HCT116 (cell line): Measurements from ENCODE around the gene SLC22A4. TPM values are rescaled to one million over a fixed set of nuclear protein-coding genes. Genes with fewer than 3 reads are reported as not detected.
A peak's percentile ranks its signal among the peaks of the same experiment; 100 is the strongest.

Experiments used
- ATAC-seq: fragments of 200-7000 bp; cut with Tn5 transposase; 2 replicates; pipeline ENCODE4 v1.9.1; 2020; ENCODE audit warnings: mild to moderate bottlenecking, moderate library complexity
- BruUV-seq: library from RNA; stranded (reverse); fragments of 400-500 nt; replicated peaks from 2 replicates; lab custom pipeline; 2021; lab: Mats Ljungman, UMichigan
- CTCF ChIA-PET: fragments of 300-600 bp; sonication (Branson Sonifier 250); formaldehyde crosslinking; loops from one replicate; lab custom pipeline; 2021; ENCODE audit warnings: antibody characterized with exemption; lab: Charles Lee
- POLR2A ChIA-PET: fragments of 300-600, 350-600 bp; sonication (Branson Sonifier 250); formaldehyde crosslinking; loops from one replicate; lab custom pipeline; 2021; ENCODE audit warnings: antibody characterized with exemption; lab: Charles Lee
- RAD21 ChIA-PET, 2 experiments: fragments of 300-600 bp; sonication (Branson Sonifier 250); formaldehyde crosslinking; loops; one replicate each; lab custom pipeline; 2023; ENCODE audit warnings: low total read pairs in 2 of 2; ENCODE audit not compliant: uncharacterized antibody in 2 of 2, unreplicated experiment in 2 of 2, low non-redundant PET in 1 of 2; lab: Charles Lee
- DNase-seq: peaks from one replicate; pipeline ENCODE4 v3.0.0-alpha.2; 2010; ENCODE audit warnings: low read depth, low spot score
- H2AFZ ChIP-seq: fragments of 200-600 bp; shearing (Covaris generic), sonication (generic); 2 replicates; pipeline ENCODE4 v1.6.1; 2017; ENCODE audit warnings: low read depth, mixed run types, mixed read lengths, antibody characterized with exemption, low read length; ENCODE audit not compliant: poor library complexity, severe bottlenecking
- H3K27ac ChIP-seq: 2 replicates; pipeline ENCODE4 v1.5.1; 2012; ENCODE audit warnings: low read depth, low read length
- H3K27me3 ChIP-seq: fragments of 200-600 bp; sonication (generic); 2 replicates; pipeline ENCODE4 v1.6.1; 2016; ENCODE audit warnings: mixed run types, low read length, mixed read lengths; ENCODE audit not compliant: insufficient read depth
- H3K36me3 ChIP-seq, 2 experiments: fragments of 200-500 bp in 1 of 2; fragments of 200-600 bp in 1 of 2; sonication (Bioruptor generic) in 1 of 2; sonication (generic) in 1 of 2; 2 replicates each; pipeline versions ENCODE4 v1.5.1 to v1.6.1; 2014 to 2016; ENCODE audit warnings: low read length in 2 of 2, inconsistent platforms in 1 of 2, mixed read lengths in 1 of 2, mixed run types in 1 of 2; ENCODE audit not compliant: insufficient read depth in 2 of 2, control insufficient read depth in 1 of 2
- H3K4me1 ChIP-seq, 2 experiments: fragments of 200-600 bp in 1 of 2; sonication (generic) in 1 of 2; 2 replicates each; pipeline versions ENCODE4 v1.5.1 to v1.6.1; 2012 to 2017; ENCODE audit warnings: low read length in 2 of 2, inconsistent platforms in 1 of 2, mild to moderate bottlenecking in 1 of 2, mixed read lengths in 1 of 2, mixed run types in 1 of 2, moderate library complexity in 1 of 2; ENCODE audit not compliant: insufficient read depth in 2 of 2, control insufficient read depth in 1 of 2
- H3K4me2 ChIP-seq: fragments of 200-600 bp; sonication (generic); 2 replicates; pipeline ENCODE4 v1.6.1; 2017; ENCODE audit warnings: mixed run types, low read length, mixed read lengths
- H3K4me3 ChIP-seq, 2 experiments: fragments of 200-600 bp in 1 of 2; sonication (generic) in 1 of 2; replicated peaks in 1 of 2; 2 replicates each; pipeline ENCODE4 v1.5.1; 2011 to 2016; ENCODE audit warnings: low read length in 2 of 2, control low read depth in 1 of 2, low read depth in 1 of 2, mild to moderate bottlenecking in 1 of 2, mixed read lengths in 1 of 2, mixed run types in 1 of 2
- H3K79me2 ChIP-seq: fragments of 200-600 bp; sonication (generic); 2 replicates; pipeline ENCODE4 v1.6.1; 2017; ENCODE audit warnings: mild to moderate bottlenecking, mixed run types, low read length, moderate library complexity, mixed read lengths; ENCODE audit not compliant: insufficient read depth
- H3K9ac ChIP-seq: fragments of 200-600 bp; sonication (generic); 2 replicates; pipeline ENCODE4 v1.6.1; 2016; ENCODE audit warnings: low read length, mixed read lengths
- H3K9me2 ChIP-seq: fragments of 200-600 bp; sonication (generic), shearing (Covaris generic); 2 replicates; pipeline ENCODE4 v1.6.1; 2017; ENCODE audit warnings: mixed run types, mild to moderate bottlenecking, moderate library complexity; ENCODE audit not compliant: insufficient read depth
- H3K9me3 ChIP-seq, 2 experiments: fragments of 200-500 bp in 1 of 2; fragments of 200-600 bp in 1 of 2; sonication (Bioruptor generic) in 1 of 2; sonication (generic) in 1 of 2; 2 replicates each; pipeline ENCODE4 v1.6.1; 2014 to 2017; ENCODE audit warnings: low read length in 2 of 2, mixed read lengths in 2 of 2, inconsistent platforms in 1 of 2, low read depth in 1 of 2, mild to moderate bottlenecking in 1 of 2, mixed run types in 1 of 2, moderate library complexity in 1 of 2; ENCODE audit not compliant: control insufficient read depth in 1 of 2, insufficient read depth in 1 of 2
- H4K20me1 ChIP-seq: fragments of 200-600 bp; sonication (generic), shearing (Covaris generic); 2 replicates; pipeline ENCODE4 v1.6.1; 2017; ENCODE audit warnings: mixed run types, mild to moderate bottlenecking, moderate library complexity; ENCODE audit not compliant: insufficient read depth
- ATF3 ChIP-seq: IDR thresholded peaks from 2 replicates; pipeline ENCODE4 v1.6.1; 2012
- CEBPB ChIP-seq: IDR thresholded peaks from 2 replicates; pipeline ENCODE4 v1.6.1; 2012; ENCODE audit warnings: low read depth
- CTCF ChIP-seq, 3 experiments: fragments of 200-600 bp in 1 of 3; sonication (generic) in 1 of 3; IDR thresholded peaks in 2 of 3; conservative IDR thresholded peaks in 1 of 3; 2 replicates each; pipeline ENCODE4 v1.5.1; 2012 to 2017; ENCODE audit warnings: low read depth in 2 of 3, low read length in 2 of 3, antibody characterized with exemption in 1 of 3, borderline replicate concordance in 1 of 3, control low read depth in 1 of 3, mild to moderate bottlenecking in 1 of 3, mixed read lengths in 1 of 3, mixed run types in 1 of 3, moderate library complexity in 1 of 3; ENCODE audit not compliant: insufficient read depth in 1 of 3
- EGR1 ChIP-seq: IDR thresholded peaks from 2 replicates; pipeline ENCODE4 v1.6.1; 2012; ENCODE audit warnings: low read depth
- EZH2phosphoT487 ChIP-seq: fragments of 200-600 bp; IDR thresholded peaks from 2 replicates; pipeline ENCODE4 v1.6.1; 2018; ENCODE audit warnings: antibody characterized with exemption, borderline replicate concordance
- FOSL1 ChIP-seq: IDR thresholded peaks from 2 replicates; pipeline ENCODE4 v1.6.1; 2012; ENCODE audit warnings: low read depth
- JUND ChIP-seq: IDR thresholded peaks from 2 replicates; pipeline ENCODE4 v1.6.1; 2012
- MAX ChIP-seq: IDR thresholded peaks from 2 replicates; pipeline ENCODE4 v1.6.1; 2012
- POLR2AphosphoS5 ChIP-seq: IDR thresholded peaks from 2 replicates; pipeline ENCODE4 v1.6.1; 2011; ENCODE audit warnings: mild to moderate bottlenecking, low read depth, low read length, moderate library complexity
- RAD21 ChIP-seq: IDR thresholded peaks from 2 replicates; pipeline ENCODE4 v1.6.1; 2012; ENCODE audit warnings: low read depth, mild to moderate bottlenecking
- SIN3A ChIP-seq: IDR thresholded peaks from 2 replicates; pipeline ENCODE4 v1.6.1; 2012; ENCODE audit warnings: low read depth
- SP1 ChIP-seq: IDR thresholded peaks from 2 replicates; pipeline ENCODE4 v1.6.1; 2012; ENCODE audit warnings: low read depth
- TCF7L2 ChIP-seq: IDR thresholded peaks from 2 replicates; pipeline ENCODE4 v1.7.0; 2011; ENCODE audit warnings: borderline replicate concordance, inconsistent platforms; ENCODE audit not compliant: insufficient read depth, insufficient read length; ENCODE audit errors: extremely low read depth
- YY1 ChIP-seq: IDR thresholded peaks from 2 replicates; pipeline ENCODE4 v1.6.1; 2011; ENCODE audit warnings: low read length, low read depth, moderate library complexity, mild to moderate bottlenecking; ENCODE audit not compliant: insufficient replicate concordance; ENCODE audit errors: extremely low read depth
- ZNF274 ChIP-seq: fragments of 200-500 bp; sonication (Bioruptor generic); IDR thresholded peaks from 2 replicates; pipeline ENCODE4 v1.6.1; 2014; ENCODE audit warnings: mild to moderate bottlenecking, low read depth, low read length, inconsistent platforms
- intact Hi-C: fragments of 100-400 bp; cut with micrococcal nuclease; formaldehyde crosslinking; loops from 2 replicates; pipeline ENCODE4 v1.10.0; 2022
- total RNA-seq: library from RNA; stranded (reverse); gene quantifications from one replicate; pipeline ENCODE4 v1.2.1, GENCODE V29; 2021; ENCODE audit not compliant: unreplicated experiment

SLC22A4 gene
- total RNA-seq, 1 experiment from 2014 or later = 0.59 TPM

- TF ChIP-seq YY1 = peak; percentile 59
- TF ChIP-seq FOSL1 = no peak
These were observed 93.5 kb downstream of the SLC22A4 start (continued) for GRCh38 chr5:132387640-132388117.

- ChIA-PET CTCF (interaction anchor here (0.6 to 3.9 kb wide), 7 partner anchors 23 to 1214 kb away, joined by 3 to 37 read pairs (median 7); no protein-coding TSS in a partner anchor), POLR2A (interaction anchor here (1.3 to 2.2 kb wide), 5 partner anchors 26 to 112 kb away, joined by 3 to 9 read pairs (median 4); partner anchors contain the start of gene IRF1)
- no peaks in the 10 kb centered on the region for H3K79me2 ChIP-seq
These were observed 94.3 kb downstream of the SLC22A4 start for GRCh38 chr5:132388244-132389050.

More at GRCh38 chr5:132388244-132389050, 94.3 kb downstream of the SLC22A4 start:
- peak overlapping the region; percentile 80 for H3K27ac ChIP-seq
- ATAC-seq (no peak), DNase-seq (no peak)
- H3K36me3 ChIP-seq = peaks cover 0 to 3% of the 10 kb centered on the region in 2 experiments; a peak in 1 of 4 replicates
- intact Hi-C loops = loop anchor here (1.0 to 10.0 kb wide), 4 partner anchors 22 to 856 kb away; no protein-coding TSS in a partner anchor
- no peaks in the 10 kb centered on the region for H3K27me3 ChIP-seq
- H3K4me2 ChIP-seq = peak overlapping the region; percentile 73
- TF ChIP-seq JUND (no peak), EGR1 (no peak), SP1 (no peak), POLR2AphosphoS5 (no peak), MAX (no peak), SIN3A (no peak), ZNF274 (no peak), CEBPB (no peak), TCF7L2 (no peak), CTCF (IDR thresholded peaks at IDR 0.05 in 2 of 3, conservative IDR thresholded peaks at IDR 0.05 in 1 of 3; ENCODE audit: borderline replicate concordance in 1 of 3, insufficient read depth in 1 of 3, low read depth in 2 of 3, low read length in 2 of 3) (no peak), FOSL1 (no peak), ATF3 (no peak), RAD21 (no peak), EZH2phosphoT487 (no peak)
- no peaks in the 10 kb centered on the region for H3K9me2 ChIP-seq
- peak overlapping the region; percentile 61 for H3K9ac ChIP-seq
- BruUV-seq = no TSS peak
- H4K20me1 ChIP-seq = no peaks in the 10 kb centered on the region
- H3K4me1 ChIP-seq = peaks cover 44 to 61% of the 10 kb centered on the region in 2 experiments
- RAD21 ChIA-PET = interaction anchor here (0.7 to 3.0 kb wide), 9 partner anchors 102 to 116 kb away, joined by 3 to 13 read pairs (median 4); partner anchors contain the start of gene IRF1 (in 1 of the 2)
- no peaks in the 10 kb centered on the region for H3K9me3 ChIP-seq
- H2AFZ ChIP-seq = no peak overlapping the region
- peak overlapping the region; percentile 26 to 42; a peak in 3 of 4 replicates for H3K4me3 ChIP-seq
